ENCODE measurements around the gene MRPS25. TPM values are rescaled to one million over a fixed set of nuclear protein-coding genes. Genes with fewer than 3 reads are reported as not detected.

Gene MRPS25
- total and polyA plus RNA-seq, 4 donors: 12.6 to 55.1 (median 42.9) TPM

DNA sequence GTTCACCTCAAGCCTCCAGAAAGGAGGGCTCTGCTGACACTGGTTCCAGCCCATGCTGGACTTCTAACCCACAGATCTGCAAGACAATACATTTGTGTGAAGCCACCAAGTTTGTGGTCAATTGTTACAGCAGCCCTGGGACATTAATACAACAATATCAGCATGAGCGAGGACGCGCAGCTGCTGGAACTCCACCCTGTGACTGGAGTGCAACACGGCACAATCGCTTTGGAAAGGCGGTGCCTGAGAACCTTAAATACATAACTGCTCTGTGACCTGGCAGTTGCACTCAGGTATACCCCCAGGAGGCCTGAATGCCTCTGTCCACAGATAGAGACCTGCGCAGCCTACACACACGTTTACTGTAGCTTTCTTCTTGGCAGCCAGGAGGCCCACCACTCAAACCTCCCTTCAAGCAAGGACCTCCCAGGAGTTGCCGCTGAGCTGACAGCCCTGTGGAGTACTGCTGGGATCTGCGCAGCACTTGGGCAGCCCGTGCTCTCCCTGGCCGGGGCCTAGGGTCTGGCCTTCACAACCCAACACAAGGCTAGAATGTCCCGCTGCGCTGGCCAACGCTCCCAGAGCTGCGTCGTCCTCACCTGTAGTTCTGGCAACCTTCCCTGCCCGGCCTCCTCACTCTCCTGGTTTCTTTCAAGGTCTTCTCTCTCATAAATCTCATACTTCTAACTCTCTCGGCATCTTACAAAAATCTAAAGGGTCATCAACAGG lies 8.3 kb downstream of the MRPS25 start:
- no peak for TF ChIP-seq RXRA (IDR thresholded peaks at IDR 0.05)
- TF ChIP-seq SP1 (IDR thresholded peaks at IDR 0.05): no peak
- no peak for TF ChIP-seq GABPA (IDR thresholded peaks at IDR 0.05 in 1 of 2, conservative IDR thresholded peaks at IDR 0.05 in 1 of 2)
- no peak for TF ChIP-seq FOXA2 (IDR thresholded peaks at IDR 0.05)
- no peak for TF ChIP-seq YY1 (IDR thresholded peaks at IDR 0.05)
- TF ChIP-seq, protein P1, sequence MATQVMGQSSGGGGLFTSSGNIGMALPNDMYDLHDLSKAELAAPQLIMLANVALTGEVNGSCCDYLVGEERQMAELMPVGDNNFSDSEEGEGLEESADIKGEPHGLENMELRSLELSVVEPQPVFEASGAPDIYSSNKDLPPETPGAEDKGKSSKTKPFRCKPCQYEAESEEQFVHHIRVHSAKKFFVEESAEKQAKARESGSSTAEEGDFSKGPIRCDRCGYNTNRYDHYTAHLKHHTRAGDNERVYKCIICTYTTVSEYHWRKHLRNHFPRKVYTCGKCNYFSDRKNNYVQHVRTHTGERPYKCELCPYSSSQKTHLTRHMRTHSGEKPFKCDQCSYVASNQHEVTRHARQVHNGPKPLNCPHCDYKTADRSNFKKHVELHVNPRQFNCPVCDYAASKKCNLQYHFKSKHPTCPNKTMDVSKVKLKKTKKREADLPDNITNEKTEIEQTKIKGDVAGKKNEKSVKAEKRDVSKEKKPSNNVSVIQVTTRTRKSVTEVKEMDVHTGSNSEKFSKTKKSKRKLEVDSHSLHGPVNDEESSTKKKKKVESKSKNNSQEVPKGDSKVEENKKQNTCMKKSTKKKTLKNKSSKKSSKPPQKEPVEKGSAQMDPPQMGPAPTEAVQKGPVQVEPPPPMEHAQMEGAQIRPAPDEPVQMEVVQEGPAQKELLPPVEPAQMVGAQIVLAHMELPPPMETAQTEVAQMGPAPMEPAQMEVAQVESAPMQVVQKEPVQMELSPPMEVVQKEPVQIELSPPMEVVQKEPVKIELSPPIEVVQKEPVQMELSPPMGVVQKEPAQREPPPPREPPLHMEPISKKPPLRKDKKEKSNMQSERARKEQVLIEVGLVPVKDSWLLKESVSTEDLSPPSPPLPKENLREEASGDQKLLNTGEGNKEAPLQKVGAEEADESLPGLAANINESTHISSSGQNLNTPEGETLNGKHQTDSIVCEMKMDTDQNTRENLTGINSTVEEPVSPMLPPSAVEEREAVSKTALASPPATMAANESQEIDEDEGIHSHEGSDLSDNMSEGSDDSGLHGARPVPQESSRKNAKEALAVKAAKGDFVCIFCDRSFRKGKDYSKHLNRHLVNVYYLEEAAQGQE (IDR thresholded peaks at IDR 0.05): no peak
- TF ChIP-seq NR2F2 (IDR thresholded peaks at IDR 0.05): no peak
- TF ChIP-seq TAF1 (conservative IDR thresholded peaks at IDR 0.05): no peak
- TF ChIP-seq RAD21 (IDR thresholded peaks at IDR 0.05): no peak
- TF ChIP-seq, protein P2, sequence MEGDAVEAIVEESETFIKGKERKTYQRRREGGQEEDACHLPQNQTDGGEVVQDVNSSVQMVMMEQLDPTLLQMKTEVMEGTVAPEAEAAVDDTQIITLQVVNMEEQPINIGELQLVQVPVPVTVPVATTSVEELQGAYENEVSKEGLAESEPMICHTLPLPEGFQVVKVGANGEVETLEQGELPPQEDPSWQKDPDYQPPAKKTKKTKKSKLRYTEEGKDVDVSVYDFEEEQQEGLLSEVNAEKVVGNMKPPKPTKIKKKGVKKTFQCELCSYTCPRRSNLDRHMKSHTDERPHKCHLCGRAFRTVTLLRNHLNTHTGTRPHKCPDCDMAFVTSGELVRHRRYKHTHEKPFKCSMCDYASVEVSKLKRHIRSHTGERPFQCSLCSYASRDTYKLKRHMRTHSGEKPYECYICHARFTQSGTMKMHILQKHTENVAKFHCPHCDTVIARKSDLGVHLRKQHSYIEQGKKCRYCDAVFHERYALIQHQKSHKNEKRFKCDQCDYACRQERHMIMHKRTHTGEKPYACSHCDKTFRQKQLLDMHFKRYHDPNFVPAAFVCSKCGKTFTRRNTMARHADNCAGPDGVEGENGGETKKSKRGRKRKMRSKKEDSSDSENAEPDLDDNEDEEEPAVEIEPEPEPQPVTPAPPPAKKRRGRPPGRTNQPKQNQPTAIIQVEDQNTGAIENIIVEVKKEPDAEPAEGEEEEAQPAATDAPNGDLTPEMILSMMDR (IDR thresholded peaks at IDR 0.05; ENCODE audit: low read depth, low read length, missing input control): no peak
- TF ChIP-seq, protein P3, sequence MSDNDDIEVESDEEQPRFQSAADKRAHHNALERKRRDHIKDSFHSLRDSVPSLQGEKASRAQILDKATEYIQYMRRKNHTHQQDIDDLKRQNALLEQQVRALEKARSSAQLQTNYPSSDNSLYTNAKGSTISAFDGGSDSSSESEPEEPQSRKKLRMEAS (IDR thresholded peaks at IDR 0.05): no peak
- TF ChIP-seq EGR1 (IDR thresholded peaks at IDR 0.05; ENCODE audit: low read depth in 2 of 2): no peak
- no peak for TF ChIP-seq JUND (IDR thresholded peaks at IDR 0.05)
- no peak for TF ChIP-seq FOXA1 (IDR thresholded peaks at IDR 0.05)
- TF ChIP-seq HNF4G (IDR thresholded peaks at IDR 0.05): no peak
- TF ChIP-seq, protein P4, sequence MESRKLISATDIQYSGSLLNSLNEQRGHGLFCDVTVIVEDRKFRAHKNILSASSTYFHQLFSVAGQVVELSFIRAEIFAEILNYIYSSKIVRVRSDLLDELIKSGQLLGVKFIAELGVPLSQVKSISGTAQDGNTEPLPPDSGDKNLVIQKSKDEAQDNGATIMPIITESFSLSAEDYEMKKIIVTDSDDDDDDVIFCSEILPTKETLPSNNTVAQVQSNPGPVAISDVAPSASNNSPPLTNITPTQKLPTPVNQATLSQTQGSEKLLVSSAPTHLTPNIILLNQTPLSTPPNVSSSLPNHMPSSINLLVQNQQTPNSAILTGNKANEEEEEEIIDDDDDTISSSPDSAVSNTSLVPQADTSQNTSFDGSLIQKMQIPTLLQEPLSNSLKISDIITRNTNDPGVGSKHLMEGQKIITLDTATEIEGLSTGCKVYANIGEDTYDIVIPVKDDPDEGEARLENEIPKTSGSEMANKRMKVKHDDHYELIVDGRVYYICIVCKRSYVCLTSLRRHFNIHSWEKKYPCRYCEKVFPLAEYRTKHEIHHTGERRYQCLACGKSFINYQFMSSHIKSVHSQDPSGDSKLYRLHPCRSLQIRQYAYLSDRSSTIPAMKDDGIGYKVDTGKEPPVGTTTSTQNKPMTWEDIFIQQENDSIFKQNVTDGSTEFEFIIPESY (IDR thresholded peaks at IDR 0.05): no peak
- TF ChIP-seq, protein P5, sequence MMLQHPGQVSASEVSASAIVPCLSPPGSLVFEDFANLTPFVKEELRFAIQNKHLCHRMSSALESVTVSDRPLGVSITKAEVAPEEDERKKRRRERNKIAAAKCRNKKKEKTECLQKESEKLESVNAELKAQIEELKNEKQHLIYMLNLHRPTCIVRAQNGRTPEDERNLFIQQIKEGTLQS (IDR thresholded peaks at IDR 0.05): no peak
- no peak for TF ChIP-seq HNF4A (conservative IDR thresholded peaks at IDR 0.05)
- DNase-seq (ENCODE audit: low spot score): no peak
- H3K27ac ChIP-seq (ENCODE audit: low read depth in 1 of 2, low read length in 2 of 2): no peak overlapping the region
- no peaks in the 10 kb centered on the region for H3K27me3 ChIP-seq (ENCODE audit: control insufficient read depth in 4 of 4, insufficient read depth in 4 of 4, low read length in 3 of 4)
- no peak overlapping the region for H3K9ac ChIP-seq (ENCODE audit: low read depth in 1 of 2, low read length in 2 of 2)
- no peak overlapping the region for H3K4me3 ChIP-seq (ENCODE audit: low read depth in 1 of 3, low read length in 3 of 3)
- no peaks in the 10 kb centered on the region for H3K4me1 ChIP-seq (ENCODE audit: control insufficient read depth in 4 of 4, insufficient read depth in 4 of 4, low read length in 3 of 4)
- WGBS: 97% methylated on average over 19 of the region's 19 CpGs
- peaks cover 6 to 36% (median 23%) of the 10 kb centered on the region in 4 donors for H3K36me3 ChIP-seq (ENCODE audit: control insufficient read depth in 4 of 4, insufficient read depth in 3 of 4, low read depth in 1 of 4, low read length in 3 of 4)
- no peaks in the 10 kb centered on the region for H3K9me3 ChIP-seq (ENCODE audit: control insufficient read depth in 4 of 4, low read length in 3 of 4)

Data from liver (tissue), 9 donors.